ENCODE data around the gene FXR1.

The FXR1 gene

DNA sequence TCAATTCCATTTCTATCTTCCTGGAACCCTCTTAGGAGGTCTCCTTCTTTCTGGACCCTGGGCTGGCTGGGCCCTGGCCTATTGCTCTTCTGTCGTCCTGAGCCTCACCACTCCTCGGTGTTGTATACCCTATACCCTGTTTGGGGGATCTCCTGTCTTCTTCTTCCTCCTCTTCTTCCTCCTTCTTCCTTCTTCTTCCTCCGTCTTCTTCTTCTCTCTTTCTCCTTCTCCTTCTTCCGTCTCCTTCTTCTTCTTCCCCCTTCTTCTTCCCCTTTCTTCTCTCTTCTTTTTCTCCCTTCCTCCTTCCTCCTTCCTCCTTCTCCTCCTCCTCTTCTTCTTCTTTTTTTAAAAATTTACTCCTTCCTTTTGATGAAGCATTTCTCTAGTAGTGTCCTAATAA, 30.4 kb upstream of the FXR1 start:
- TF ChIP-seq, protein P1, sequence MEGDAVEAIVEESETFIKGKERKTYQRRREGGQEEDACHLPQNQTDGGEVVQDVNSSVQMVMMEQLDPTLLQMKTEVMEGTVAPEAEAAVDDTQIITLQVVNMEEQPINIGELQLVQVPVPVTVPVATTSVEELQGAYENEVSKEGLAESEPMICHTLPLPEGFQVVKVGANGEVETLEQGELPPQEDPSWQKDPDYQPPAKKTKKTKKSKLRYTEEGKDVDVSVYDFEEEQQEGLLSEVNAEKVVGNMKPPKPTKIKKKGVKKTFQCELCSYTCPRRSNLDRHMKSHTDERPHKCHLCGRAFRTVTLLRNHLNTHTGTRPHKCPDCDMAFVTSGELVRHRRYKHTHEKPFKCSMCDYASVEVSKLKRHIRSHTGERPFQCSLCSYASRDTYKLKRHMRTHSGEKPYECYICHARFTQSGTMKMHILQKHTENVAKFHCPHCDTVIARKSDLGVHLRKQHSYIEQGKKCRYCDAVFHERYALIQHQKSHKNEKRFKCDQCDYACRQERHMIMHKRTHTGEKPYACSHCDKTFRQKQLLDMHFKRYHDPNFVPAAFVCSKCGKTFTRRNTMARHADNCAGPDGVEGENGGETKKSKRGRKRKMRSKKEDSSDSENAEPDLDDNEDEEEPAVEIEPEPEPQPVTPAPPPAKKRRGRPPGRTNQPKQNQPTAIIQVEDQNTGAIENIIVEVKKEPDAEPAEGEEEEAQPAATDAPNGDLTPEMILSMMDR (IDR thresholded peaks at IDR 0.05; ENCODE audit: low read depth, low read length) = no peak
- no peak for DNase-seq (ENCODE audit: low read depth in 2 of 2)
- no peak overlapping the region for H3K4me3 ChIP-seq (replicated peaks in 1 of 2; ENCODE audit: low read depth in 2 of 2, low read length in 2 of 2)

DNA sequence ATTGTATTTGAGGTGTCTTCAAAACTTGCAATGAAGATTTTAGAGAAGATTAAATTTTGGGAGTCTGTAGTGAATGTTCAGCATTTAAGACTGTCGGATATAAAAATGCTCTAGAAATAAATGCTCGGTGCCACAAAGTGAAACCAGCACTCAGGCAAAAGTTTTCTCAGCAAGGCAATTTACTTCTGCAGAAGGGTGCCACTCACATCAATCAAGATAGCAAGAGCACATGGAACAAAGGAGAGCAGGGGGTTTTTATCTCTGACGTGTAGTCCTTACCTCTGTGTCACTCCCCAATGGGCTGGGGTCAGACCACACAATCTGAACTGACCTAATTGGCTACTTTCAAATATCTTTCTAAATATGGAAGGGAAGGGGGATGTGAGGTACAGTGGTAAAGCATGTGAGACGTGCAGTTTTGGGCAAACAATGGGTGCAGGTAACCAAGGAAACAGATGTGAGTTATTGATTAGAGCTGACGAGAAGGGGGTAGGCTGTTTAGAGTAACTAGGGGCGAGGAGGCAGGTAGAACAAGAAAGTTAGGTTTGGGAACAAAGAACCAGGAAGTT, 23.4 kb upstream of the FXR1 start:
- no peak overlapping the region for H3K4me3 ChIP-seq (replicated peaks in 1 of 2; ENCODE audit: low read depth in 2 of 2, low read length in 2 of 2)
- TF ChIP-seq, protein P1 (IDR thresholded peaks at IDR 0.05; ENCODE audit: low read depth, low read length) = no peak
- DNase-seq (ENCODE audit: low read depth in 2 of 2) = no peak

DNA sequence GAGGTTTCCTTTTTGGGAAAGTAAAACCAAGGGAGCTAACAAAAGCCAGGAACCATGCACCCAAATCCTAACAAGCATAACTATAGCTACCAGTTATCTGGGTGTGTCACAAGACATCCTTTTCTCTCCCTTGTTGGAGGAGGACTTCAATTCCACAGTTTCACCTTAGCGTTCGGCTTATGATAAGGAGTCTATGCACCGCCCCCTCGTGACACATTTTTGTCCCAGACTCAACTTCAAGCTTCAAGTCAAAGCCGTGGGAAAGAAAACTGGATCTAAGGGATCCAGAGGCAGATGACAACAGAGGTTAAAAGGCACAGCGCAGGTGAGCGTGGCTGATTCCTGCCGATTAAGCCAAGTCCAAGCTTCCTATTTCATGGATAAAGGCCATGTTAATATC, 13.9 kb upstream of the FXR1 start:
- no peak overlapping the region for H3K4me3 ChIP-seq (replicated peaks in 1 of 2; ENCODE audit: low read depth in 2 of 2, low read length in 2 of 2)
- TF ChIP-seq, protein P1 (IDR thresholded peaks at IDR 0.05; ENCODE audit: low read depth, low read length) = no peak
- no peak for DNase-seq (ENCODE audit: low read depth in 2 of 2)

DNA sequence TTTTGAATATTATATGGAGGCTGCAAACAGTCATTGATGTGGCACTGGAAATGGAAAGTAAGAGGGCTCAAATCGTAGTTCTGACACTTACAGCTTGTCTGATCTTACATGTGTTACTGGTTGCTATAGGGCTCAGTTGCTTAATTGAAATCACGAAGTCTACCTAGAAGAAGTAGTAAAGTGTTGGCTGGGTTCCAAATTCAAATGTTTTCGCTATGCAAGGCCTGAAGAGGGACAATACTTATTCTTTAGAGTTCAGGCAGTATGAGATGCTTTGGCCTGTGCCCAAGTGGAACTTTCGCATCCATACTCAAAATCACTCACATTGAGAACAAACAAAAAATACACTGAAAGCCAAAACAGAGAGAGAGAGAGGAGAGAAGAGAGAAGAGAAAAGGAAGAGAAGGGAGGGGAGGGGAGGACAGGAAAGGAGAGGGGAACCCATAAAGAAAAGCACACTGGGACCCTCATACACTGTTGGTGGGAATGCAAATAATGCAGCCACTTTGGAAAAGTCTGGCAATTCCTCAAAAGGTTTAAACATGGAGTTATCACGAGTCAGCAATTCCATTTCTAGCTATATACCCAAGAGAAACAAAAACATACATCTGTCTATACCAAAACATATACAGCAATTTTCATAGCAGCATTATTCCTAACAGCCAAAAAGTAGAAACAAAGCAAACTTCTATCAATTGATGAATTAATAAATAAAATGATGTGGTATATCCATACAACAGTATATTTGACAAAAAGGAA, 2.9 kb upstream of the FXR1 start:
- no peak overlapping the region for H3K4me3 ChIP-seq (replicated peaks in 1 of 2; ENCODE audit: low read depth in 2 of 2, low read length in 2 of 2)
- no peak for DNase-seq (ENCODE audit: low read depth in 2 of 2)
- TF ChIP-seq, protein P1 (IDR thresholded peaks at IDR 0.05; ENCODE audit: low read depth, low read length) = no peak

DNA sequence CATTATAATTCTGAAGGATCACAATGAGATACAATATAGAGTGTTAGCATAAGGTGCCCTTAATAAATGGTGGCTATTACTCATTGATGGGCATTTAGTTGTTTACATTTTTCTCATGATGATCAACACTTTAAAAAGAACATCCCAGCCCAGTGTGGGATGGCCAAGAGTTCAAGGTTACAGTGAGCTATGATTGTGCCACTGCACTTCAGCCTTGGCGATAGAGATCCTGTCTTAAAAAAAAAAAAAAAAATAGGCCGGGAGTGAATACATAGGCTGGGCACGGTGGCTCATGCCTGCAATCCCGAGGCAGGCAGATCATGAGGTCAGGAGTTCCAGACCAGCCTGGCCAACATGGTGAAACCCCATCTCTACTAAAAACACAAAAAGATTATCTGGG, 1.6 kb upstream of the FXR1 start:
- DNase-seq (ENCODE audit: low read depth in 2 of 2) = no peak
- TF ChIP-seq, protein P1 (IDR thresholded peaks at IDR 0.05; ENCODE audit: low read depth, low read length) = no peak
- H3K4me3 ChIP-seq (replicated peaks in 1 of 2; ENCODE audit: low read depth in 2 of 2, low read length in 2 of 2) = no peak overlapping the region

DNA sequence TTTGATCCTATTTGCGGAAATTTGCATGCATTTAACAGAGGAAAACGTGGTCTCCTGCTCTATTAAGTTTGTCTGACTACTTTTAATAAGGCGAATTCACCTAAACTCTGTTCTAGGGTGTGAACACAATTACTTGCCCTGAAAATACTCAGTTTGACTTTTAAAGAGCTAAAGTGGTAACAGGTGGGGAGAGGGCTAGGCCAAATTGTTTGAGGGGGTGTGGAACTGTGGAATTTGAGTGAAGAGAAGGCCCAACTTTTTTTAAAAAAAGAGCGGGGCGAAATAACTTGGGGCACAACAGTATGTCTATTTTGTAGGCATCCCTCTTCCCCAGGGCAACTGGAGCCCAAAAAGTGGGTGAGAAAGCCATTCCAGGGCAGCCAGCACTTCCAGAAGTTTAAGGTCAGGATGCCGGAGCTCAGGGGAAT, 580 bp upstream of the FXR1 start:
- peak overlapping the region; percentile 66 to 94 for H3K4me3 ChIP-seq (replicated peaks in 1 of 2; ENCODE audit: low read depth in 2 of 2, low read length in 2 of 2)
- no peak for DNase-seq (ENCODE audit: low read depth in 2 of 2)
- TF ChIP-seq, protein P1 (IDR thresholded peaks at IDR 0.05; ENCODE audit: low read depth, low read length) = no peak

Data from cardiac fibroblast (primary cell).